OCI-LY7 (cell line): ENCODE results near the gene ATP6V1B1.

Experiments used
- CTCF ChIP-seq: fragments of 200-600 bp; sonication (generic); conservative IDR thresholded peaks from 2 replicates; pipeline ENCODE4 v1.5.1; 2014; ENCODE audit warnings: mild to moderate bottlenecking, antibody characterized with exemption, low read length, moderate library complexity, mixed read lengths
- EZH2phosphoT487 ChIP-seq: fragments of 200-600 bp; sonication (generic); IDR thresholded peaks from 2 replicates; pipeline ENCODE4 v1.6.1; 2018; ENCODE audit warnings: low read depth, borderline replicate concordance, mild to moderate bottlenecking, mixed run types, antibody characterized with exemption, low read length, moderate library complexity, mixed read lengths

GRCh38 chr2:70979180-70979488 is 43.4 kb downstream of the ATP6V1B1 start:
- TF ChIP-seq CTCF, result no peak
- TF ChIP-seq EZH2phosphoT487, result no peak
